Endodermal cell (in vitro differentiated cells): ENCODE measurements around the gene SIRT3. TPM values are rescaled to one million over a fixed set of nuclear protein-coding genes. Genes with fewer than 3 reads are reported as not detected.

Source experiments
- DNase-seq: peaks from one replicate; pipeline ENCODE4 v3.0.0-alpha.2; 2017
- H3K27ac ChIP-seq: 2 replicates; pipeline ENCODE4 v1.5.1; 2013; ENCODE audit warnings: mild to moderate bottlenecking, low read depth, low read length, moderate library complexity
- H3K27me3 ChIP-seq: 2 replicates; pipeline ENCODE4 v1.6.1; 2013; ENCODE audit warnings: mild to moderate bottlenecking, low read length, moderate library complexity; ENCODE audit not compliant: insufficient read depth, control insufficient read depth, poor library complexity, severe bottlenecking
- H3K36me3 ChIP-seq: 2 replicates; pipeline ENCODE4 v1.7.0; 2013; ENCODE audit warnings: mild to moderate bottlenecking, low read length, moderate library complexity; ENCODE audit not compliant: control insufficient read depth, insufficient read depth
- H3K4me1 ChIP-seq: one replicate; pipeline ENCODE4 v1.7.0; 2013; ENCODE audit warnings: low read length; ENCODE audit not compliant: control insufficient read depth, insufficient read depth
- H3K4me3 ChIP-seq: 2 replicates; pipeline ENCODE4 v1.5.1; 2013; ENCODE audit warnings: mild to moderate bottlenecking, low read length, moderate library complexity
- H3K9ac ChIP-seq: 2 replicates; pipeline ENCODE4 v1.6.1; 2013; ENCODE audit warnings: mild to moderate bottlenecking, low read length, moderate library complexity; ENCODE audit not compliant: poor library complexity, severe bottlenecking; ENCODE audit errors: extremely low read depth
- H3K9me3 ChIP-seq: 2 replicates; pipeline ENCODE4 v1.6.1; 2013; ENCODE audit warnings: mild to moderate bottlenecking, low read length, moderate library complexity; ENCODE audit not compliant: control insufficient read depth
- H3K27ac Mint-ChIP-seq: 2 replicates; pipeline ENCODE4 v1.8.0; 2020; ENCODE audit warnings: mixed read lengths
- H3K27me3 Mint-ChIP-seq: 2 replicates; pipeline ENCODE4 v1.8.0; 2021; ENCODE audit warnings: mild to moderate bottlenecking, mixed read lengths; ENCODE audit not compliant: insufficient read depth
- H3K36me3 Mint-ChIP-seq: 2 replicates; pipeline ENCODE4 v1.8.0; 2020; ENCODE audit warnings: low read depth, mixed read lengths
- H3K4me1 Mint-ChIP-seq: 2 replicates; pipeline ENCODE4 v1.8.0; 2020; ENCODE audit warnings: mixed read lengths
- H3K4me3 Mint-ChIP-seq: 2 replicates; pipeline ENCODE4 v1.8.0; 2020; ENCODE audit warnings: mild to moderate bottlenecking, moderate library complexity, mixed read lengths
- H3K9me3 Mint-ChIP-seq: 2 replicates; pipeline ENCODE4 v1.8.0; 2020; ENCODE audit warnings: mild to moderate bottlenecking, mixed read lengths
- CTCF ChIP-seq: fragments of 200-600 bp; sonication (generic); conservative IDR thresholded peaks from 2 replicates; pipeline ENCODE4 v1.5.0; 2021; ENCODE audit warnings: antibody characterized with exemption, mild to moderate bottlenecking
- WGBS, 2 experiments: methylation state at CpG; one replicate each; pipeline versions ENCODE4 v1.1.5 to v1.1.7; 2013; ENCODE audit warnings: missing lambda C conversion rate in 2 of 2, mixed read lengths in 1 of 2; ENCODE audit not compliant: insufficient coverage in 1 of 2, insufficient read length in 1 of 2; 5-methylcytosine and 5-hydroxymethylcytosine counted together
- total RNA-seq, 2 donors: library from RNA; stranded (reverse); fragmentation: NEBNext Ultra II Directional in 1 of 2; extraction: Animal tissue kit (Norgen Biotek cat#: 25700) in 1 of 2; gene quantifications; 2 replicates in 1 of 2; 3 replicates in 1 of 2; pipeline ENCODE4 v1.2.1, GENCODE V29; 2021

Gene SIRT3
- total RNA-seq, 2 donors from 2014 or later = 18.1 to 28.6 TPM

- WGBS, 2 experiments = 83 to 90% methylated on average over 4 to 7 of the region's 7 CpGs
- TF ChIP-seq CTCF = no peak
Observed at GRCh38 chr11:203056-203944, 32.8 kb downstream of the SIRT3 start.

GRCh38 chr11:202490-202889 lies 33.7 kb downstream of the SIRT3 start:
- H3K9ac ChIP-seq = peak overlapping the region; percentile 21
- Mint-ChIP-seq H3K27ac (peak overlapping the region; percentile 27), H3K27me3 (peaks cover 2% of the 10 kb centered on the region), H3K4me1 (peaks cover 24% of the 10 kb centered on the region), H3K36me3 (peaks cover 28% of the 10 kb centered on the region), H3K4me3 (no peak overlapping the region), H3K9me3 (no peaks in the 10 kb centered on the region)
- no peaks in the 10 kb centered on the region for H3K9me3 ChIP-seq
- no peak overlapping the region for H3K4me3 ChIP-seq
- H3K27ac ChIP-seq = no peak overlapping the region
- peak; percentile 22 for DNase-seq
- peaks cover 27% of the 10 kb centered on the region for H3K36me3 ChIP-seq
- WGBS, 2 experiments = 96 to 98% methylated on average over 6 to 8 of the region's 8 CpGs
- no peaks in the 10 kb centered on the region for H3K27me3 ChIP-seq
- H3K4me1 ChIP-seq = peaks cover 28% of the 10 kb centered on the region
- TF ChIP-seq CTCF = no peak

More at GRCh38 chr11:203056-203944, 32.8 kb downstream of the SIRT3 start:
- Histone ChIP-seq H3K36me3 (peaks cover 27% of the 10 kb centered on the region), H3K9me3 (no peaks in the 10 kb centered on the region), H3K4me1 (peaks cover 28% of the 10 kb centered on the region), H3K4me3 (no peak overlapping the region), H3K27me3 (no peaks in the 10 kb centered on the region), H3K27ac (no peak overlapping the region), H3K9ac (peak overlapping the region; percentile 21)
- peaks cover 24% of the 10 kb centered on the region for H3K4me1 Mint-ChIP-seq
- no peaks in the 10 kb centered on the region for H3K27me3 Mint-ChIP-seq
- H3K36me3 Mint-ChIP-seq = peaks cover 28% of the 10 kb centered on the region
- peak; percentile 52 for DNase-seq
- H3K27ac Mint-ChIP-seq = peak overlapping the region; percentile 86
- peak overlapping the region; percentile 15 for H3K4me3 Mint-ChIP-seq
- H3K9me3 Mint-ChIP-seq = no peaks in the 10 kb centered on the region

GRCh38 chr11:201966-202365 lies 34.2 kb downstream of the SIRT3 start:
- Histone ChIP-seq H3K4me1 (peaks cover 28% of the 10 kb centered on the region), H3K9ac (no peak overlapping the region), H3K9me3 (no peaks in the 10 kb centered on the region), H3K4me3 (no peak overlapping the region), H3K27me3 (no peaks in the 10 kb centered on the region), H3K27ac (no peak overlapping the region), H3K36me3 (peaks cover 27% of the 10 kb centered on the region)
- Mint-ChIP-seq H3K4me1 (peaks cover 24% of the 10 kb centered on the region), H3K27me3 (peaks cover 2% of the 10 kb centered on the region), H3K27ac (peak overlapping the region; percentile 27), H3K36me3 (peaks cover 28% of the 10 kb centered on the region), H3K4me3 (no peak overlapping the region), H3K9me3 (no peaks in the 10 kb centered on the region)
- 80 to 82% methylated on average over 11 to 15 of the region's 15 CpGs for WGBS, 2 experiments
- TF ChIP-seq CTCF = no peak
- no peak for DNase-seq
